ENCODE data around the gene MAGEC2.

Gene MAGEC2

GRCh38 chrX:142204522-142205433 lies at the start of gene MAGEC2:
Gene MAGEC2, minus strand, starts transcription at chrX:142205290. Its CDS starts 1,303 bp downstream, at chrX:142203987.
- no peak for DNase-seq (ENCODE audit: low read depth)
- no peak within 1 kb of the TSS for H3K4me3 ChIP-seq (ENCODE audit: control insufficient read depth, low read depth, low read length)
- TF ChIP-seq CTCF (IDR thresholded peaks at IDR 0.05; ENCODE audit: control insufficient read depth, insufficient read depth, low read depth, low read length, missing control alignments), result no peak

- TF ChIP-seq CTCF (IDR thresholded peaks at IDR 0.05; ENCODE audit: control insufficient read depth, insufficient read depth, low read depth, low read length, missing control alignments), result no peak
- no peak for DNase-seq (ENCODE audit: low read depth)
- H3K4me3 ChIP-seq (ENCODE audit: control insufficient read depth, low read depth, low read length), result no peak overlapping the region
Measured at GRCh38 chrX:142251680-142252079, 46.6 kb upstream of the MAGEC2 start.

GRCh38 chrX:142251202-142251601 lies 46.1 kb upstream of the MAGEC2 start:
- no peak for TF ChIP-seq CTCF (IDR thresholded peaks at IDR 0.05; ENCODE audit: control insufficient read depth, insufficient read depth, low read depth, low read length, missing control alignments)
- no peak for DNase-seq (ENCODE audit: low read depth)
- no peak overlapping the region for H3K4me3 ChIP-seq (ENCODE audit: control insufficient read depth, low read depth, low read length)

- no peak for TF ChIP-seq CTCF (IDR thresholded peaks at IDR 0.05; ENCODE audit: control insufficient read depth, insufficient read depth, low read depth, low read length, missing control alignments)
- no peak for DNase-seq (ENCODE audit: low read depth)
- H3K4me3 ChIP-seq (ENCODE audit: control insufficient read depth, low read depth, low read length), result no peak overlapping the region
Measured at GRCh38 chrX:142250502-142250901, 45.4 kb upstream of the MAGEC2 start.

- DNase-seq (ENCODE audit: low read depth), result no peak
- TF ChIP-seq CTCF (IDR thresholded peaks at IDR 0.05; ENCODE audit: control insufficient read depth, insufficient read depth, low read depth, low read length, missing control alignments), result no peak
- no peak overlapping the region for H3K4me3 ChIP-seq (ENCODE audit: control insufficient read depth, low read depth, low read length)
Measured at GRCh38 chrX:142249721-142250120, 44.6 kb upstream of the MAGEC2 start.

- DNase-seq (ENCODE audit: low read depth), result no peak
- no peak for TF ChIP-seq CTCF (IDR thresholded peaks at IDR 0.05; ENCODE audit: control insufficient read depth, insufficient read depth, low read depth, low read length, missing control alignments)
- H3K4me3 ChIP-seq (ENCODE audit: control insufficient read depth, low read depth, low read length), result no peak overlapping the region
Measured at GRCh38 chrX:142244568-142244967, 39.5 kb upstream of the MAGEC2 start.

Measured in AG09309 (cell line).